Right lobe of liver (tissue), 6 donors: ENCODE data around the gene IFFO2. TPM values are rescaled to one million over a fixed set of nuclear protein-coding genes. Genes with fewer than 3 reads are reported as not detected.
"Not testable (repeated sequence)": the region's sequence is repeated elsewhere in the genome, so short reads cannot be mapped to it uniquely, and the experiment has no call there.

Experiments used
- ATAC-seq, 4 donors: fragments of 200-7000 bp; cut with Tn5 transposase; one replicate each; pipeline ENCODE4 v1.9.1; 2020; ENCODE audit warnings: mild to moderate bottlenecking in 4 of 4, moderate library complexity in 4 of 4
- DNase-seq, 3 donors: peaks; one replicate each; pipeline ENCODE4 v3.0.0-alpha.2; 2020
- H3K27ac ChIP-seq, 3 donors: fragments of 200-600 bp; one replicate each; pipeline ENCODE4 v1.8.0; 2022
- H3K27me3 ChIP-seq, 2 donors: fragments of 200-600 bp; one replicate each; pipeline ENCODE4 v1.8.0; 2022
- H3K36me3 ChIP-seq, 4 donors: fragments of 200-600 bp; sonication (generic) in 1 of 4; one replicate each; pipeline versions ENCODE4 v1.5.1 to v1.8.0; 2017 to 2022; ENCODE audit warnings: control low read depth in 1 of 4
- H3K4me1 ChIP-seq, 4 donors: fragments of 200-600 bp; sonication (generic) in 1 of 4; one replicate each; pipeline versions ENCODE4 v1.5.1 to v1.8.0; 2017 to 2022; ENCODE audit warnings: control low read depth in 1 of 4
- H3K4me3 ChIP-seq, 3 donors: fragments of 200-600 bp; one replicate each; pipeline ENCODE4 v1.8.0; 2022
- H3K9me3 ChIP-seq, 4 donors: fragments of 200-600 bp; sonication (generic) in 1 of 4; one replicate each; pipeline versions ENCODE4 v1.5.1 to v1.8.0; 2017 to 2022; ENCODE audit warnings: control low read depth in 1 of 4
- CTCF ChIP-seq, 4 donors: fragments of 200-600 bp in 3 of 4; fragments of 450-650 bp in 1 of 4; IDR thresholded peaks; one replicate each; pipeline versions ENCODE4 v1.5.1 to v1.8.0; 2016 to 2022; ENCODE audit warnings: antibody characterized with exemption in 4 of 4, mild to moderate bottlenecking in 2 of 4
- POLR2A ChIP-seq: fragments of 450-650 bp; IDR thresholded peaks from one replicate; pipeline ENCODE4 v1.6.1; 2017; ENCODE audit warnings: antibody characterized with exemption, mild to moderate bottlenecking
- WGBS: methylation state at CpG from one replicate; pipeline ENCODE4 v1.1.6; 2018; ENCODE audit warnings: low coverage, low lambda C conversion rate; ENCODE audit not compliant: insufficient coverage; ENCODE audit errors: missing lambda C conversion rate; 5-methylcytosine and 5-hydroxymethylcytosine counted together
- intact Hi-C, 2 donors: fragments of 100-400 bp; cut with DNase I; formaldehyde crosslinking; loops; one replicate each; pipeline versions ENCODE4 v1.11.2 to v1.14.1; 2022
- total RNA-seq, 6 experiments: library from RNA; depleted of rRNA in 2 of 6; stranded (reverse); fragments of >200 nt in 2 of 6; fragmentation: NEBNext Ultra II Directional in 3 of 6; extraction: Animal tissue kit (Norgen Biotek cat#: 25700) in 3 of 6; gene quantifications; one replicate each; pipeline versions ENCODE4 v1.1.0 to v1.2.4, GENCODE V29; 2016 to 2023
- donor health status: DM: no; HTN: yes; CAD: no.
- donor health status: DM: no; HTN: no; CAD: no.
- donor health status: DM: no; HTN: no; CAD: no.
- donor health status: DM: no; HTN: yes; CAD: no.
- donor health status: DM: no; HTN: yes; CAD: no.

Gene IFFO2
- total RNA-seq, 6 experiments from 2014 or later, result 2.9 to 12.7 (median 7.2) TPM

DNA sequence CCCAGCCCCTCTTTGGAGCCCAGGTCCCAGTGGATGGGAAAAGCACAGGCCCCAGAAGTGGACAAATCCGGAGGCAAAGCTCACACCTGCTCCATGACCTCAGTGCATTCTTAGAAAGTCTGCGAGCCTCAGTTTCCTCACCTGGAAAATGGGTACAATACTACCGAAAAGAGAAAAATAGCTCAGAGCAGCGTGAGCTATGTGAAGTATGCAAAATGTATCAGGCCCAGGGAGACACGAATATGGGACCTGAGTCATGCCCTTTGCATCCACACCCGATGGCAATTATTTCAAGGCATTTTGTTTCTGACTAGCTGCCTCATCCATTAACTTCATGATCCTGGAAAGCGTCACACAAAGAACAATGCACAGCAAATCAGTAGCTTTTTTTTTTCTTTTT, 63.4 kb downstream of the IFFO2 start:
- H3K4me1 ChIP-seq, result peaks cover 0 to 57% (median 29%) of the 10 kb centered on the region in 4 donors
- 76% methylated on average over 5 of the region's 7 CpGs for WGBS
- H3K27me3 ChIP-seq, result no peaks in the 10 kb centered on the region
- H3K36me3 ChIP-seq, result peaks cover 0 to 26% (median 11%) of the 10 kb centered on the region in 4 donors
- TF ChIP-seq CTCF (IDR thresholded peaks at IDR 0.05) (no peak), POLR2A (no peak)
- H3K4me3 ChIP-seq, result no peak overlapping the region
- DNase-seq, result no peak
- ATAC-seq, result no peak
- no peak overlapping the region for H3K27ac ChIP-seq
- H3K9me3 ChIP-seq, result no peaks in the 10 kb centered on the region
- intact Hi-C loops, result no loop called here

- H3K27me3 ChIP-seq, H3K9me3 ChIP-seq, ATAC-seq, H3K4me3 ChIP-seq, intact Hi-C loops, DNase-seq, H3K27ac ChIP-seq: not testable (repeated sequence)
- H3K4me1 ChIP-seq, result peaks cover 0 to 57% (median 28%) of the 10 kb centered on the region in 4 donors
- WGBS, result 86% methylated on average over 5 of the region's 7 CpGs
- H3K36me3 ChIP-seq, result peaks cover 0 to 28% (median 13%) of the 10 kb centered on the region in 4 donors
Measured at GRCh38 chr1:18891858-18892257, 64.6 kb downstream of the IFFO2 start.

- Histone ChIP-seq H3K36me3 (peaks cover 0 to 32% (median 15%) of the 10 kb centered on the region in 4 donors), H3K27me3 (no peaks in the 10 kb centered on the region), H3K4me3 (no peak overlapping the region), H3K9me3 (no peaks in the 10 kb centered on the region), H3K4me1 (peaks cover 0 to 57% (median 25%) of the 10 kb centered on the region in 4 donors), H3K27ac (no peak overlapping the region)
- WGBS, result 67% methylated on average over 7 of the region's 7 CpGs
- intact Hi-C loops, result no loop called here
- no peak for ATAC-seq
- no peak for DNase-seq
- TF ChIP-seq POLR2A (no peak), CTCF (IDR thresholded peaks at IDR 0.05) (no peak)
Measured at GRCh38 chr1:18891426-18891780, 65.1 kb downstream of the IFFO2 start.

- H3K27me3 ChIP-seq, result no peaks in the 10 kb centered on the region
- H3K4me1 ChIP-seq, result peaks cover 0 to 52% (median 23%) of the 10 kb centered on the region in 4 donors
- intact Hi-C loops, result no loop called here
- H3K9me3 ChIP-seq, result no peaks in the 10 kb centered on the region
- TF ChIP-seq POLR2A (no peak), CTCF (IDR thresholded peaks at IDR 0.05) (no peak)
- WGBS, result 25% methylated on average over 4 of the region's 6 CpGs
- H3K4me3 ChIP-seq, result no peak overlapping the region
- peaks cover 0 to 35% (median 17%) of the 10 kb centered on the region in 4 donors for H3K36me3 ChIP-seq
- DNase-seq, result peak; percentile 43 to 77 (median 75)
- H3K27ac ChIP-seq, result peak overlapping the region in 1 of 3 donors; percentile 43
- ATAC-seq, result peak; percentile 63 to 85 (median 66)
Measured at GRCh38 chr1:18890706-18891425, 65.6 kb downstream of the IFFO2 start.

GRCh38 chr1:18886003-18886335, 70.5 kb downstream of the IFFO2 start:
- Histone ChIP-seq H3K27me3 (no peaks in the 10 kb centered on the region), H3K9me3 (no peaks in the 10 kb centered on the region), H3K4me1 (peaks cover 0 to 10% (median 4%) of the 10 kb centered on the region in 4 donors), H3K4me3 (no peak overlapping the region), H3K36me3 (peaks cover 0 to 79% (median 36%) of the 10 kb centered on the region in 4 donors), H3K27ac (no peak overlapping the region)
- DNase-seq (no peak), ATAC-seq (no peak)
- intact Hi-C loops, result no loop called here
- TF ChIP-seq CTCF (IDR thresholded peaks at IDR 0.05), result no peak
- no peak for TF ChIP-seq POLR2A
- WGBS, result no CpG with 5 or more reads among the region's 1 CpG
